ENCODE results near the gene ZNF222. TPM values are rescaled to one million over a fixed set of nuclear protein-coding genes. Genes with fewer than 3 reads are reported as not detected.

The ZNF222 gene
- total RNA-seq, 3 donors from 2014 or later (not counting 1 experiment from before 2014, with no cell fraction given): 5.6 to 7.6 (median 5.7) TPM

DNA sequence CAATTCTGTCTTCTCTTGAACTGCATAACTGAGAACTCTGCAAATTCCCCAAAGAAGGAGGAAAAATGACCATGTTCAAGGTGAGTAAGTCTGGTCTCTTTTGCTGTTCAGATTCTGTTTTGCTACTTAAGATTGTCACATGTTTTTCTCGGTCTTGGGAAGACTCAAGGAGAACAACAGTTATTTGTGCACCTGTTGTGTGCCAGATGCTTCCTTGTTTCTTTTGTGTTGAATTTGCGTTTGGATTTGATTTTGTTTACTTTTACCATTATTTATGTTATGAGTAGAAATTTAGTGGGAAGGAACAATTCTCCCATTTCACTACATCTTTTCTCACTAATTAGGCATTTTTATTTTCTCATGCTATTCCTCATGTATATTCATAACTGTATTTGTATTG lies 51.1 kb downstream of the ZNF222 start:
- no peak for DNase-seq
- Histone ChIP-seq H3K27ac (ENCODE audit: low read length) (no peak overlapping the region), H3K9me3 (ENCODE audit: control insufficient read depth, insufficient read depth, low read length) (peaks cover under 1% of the 10 kb centered on the region), H3K4me1 (ENCODE audit: control insufficient read depth, insufficient read depth, low read length) (peaks cover 16% of the 10 kb centered on the region), H3K27me3 (ENCODE audit: control insufficient read depth, insufficient read depth, low read length) (no peaks in the 10 kb centered on the region), H3K36me3 (ENCODE audit: control insufficient read depth, insufficient read depth, low read length) (peaks cover 4% of the 10 kb centered on the region), H3K4me3 (ENCODE audit: low read length) (no peak overlapping the region)
- H3K36me3 Mint-ChIP-seq: no peaks in the 10 kb centered on the region
- WGBS (ENCODE audit: insufficient coverage): 92% methylated on average over 1 of the region's 2 CpGs
- H3K27me3 Mint-ChIP-seq (ENCODE audit: low read depth in 2 of 2): no peaks in the 10 kb centered on the region
- peaks cover 19 to 20% of the 10 kb centered on the region in 2 donors for H3K4me1 Mint-ChIP-seq
- no peak overlapping the region for H3K4me3 Mint-ChIP-seq
- intact Hi-C loops (cut with micrococcal nuclease): no loop called here
- TF ChIP-seq, protein P1, sequence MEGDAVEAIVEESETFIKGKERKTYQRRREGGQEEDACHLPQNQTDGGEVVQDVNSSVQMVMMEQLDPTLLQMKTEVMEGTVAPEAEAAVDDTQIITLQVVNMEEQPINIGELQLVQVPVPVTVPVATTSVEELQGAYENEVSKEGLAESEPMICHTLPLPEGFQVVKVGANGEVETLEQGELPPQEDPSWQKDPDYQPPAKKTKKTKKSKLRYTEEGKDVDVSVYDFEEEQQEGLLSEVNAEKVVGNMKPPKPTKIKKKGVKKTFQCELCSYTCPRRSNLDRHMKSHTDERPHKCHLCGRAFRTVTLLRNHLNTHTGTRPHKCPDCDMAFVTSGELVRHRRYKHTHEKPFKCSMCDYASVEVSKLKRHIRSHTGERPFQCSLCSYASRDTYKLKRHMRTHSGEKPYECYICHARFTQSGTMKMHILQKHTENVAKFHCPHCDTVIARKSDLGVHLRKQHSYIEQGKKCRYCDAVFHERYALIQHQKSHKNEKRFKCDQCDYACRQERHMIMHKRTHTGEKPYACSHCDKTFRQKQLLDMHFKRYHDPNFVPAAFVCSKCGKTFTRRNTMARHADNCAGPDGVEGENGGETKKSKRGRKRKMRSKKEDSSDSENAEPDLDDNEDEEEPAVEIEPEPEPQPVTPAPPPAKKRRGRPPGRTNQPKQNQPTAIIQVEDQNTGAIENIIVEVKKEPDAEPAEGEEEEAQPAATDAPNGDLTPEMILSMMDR (IDR thresholded peaks at IDR 0.05): no peak
- H3K9me3 Mint-ChIP-seq: peaks cover 2 to 4% of the 10 kb centered on the region in 2 donors
- ATAC-seq: no peak
- no peak overlapping the region for H3K27ac Mint-ChIP-seq

Other genes with a start within 250 kb of the ZNF222 start
- 1 to 10 TPM in 2 of 3 donors, under 1 TPM in 1; 0.72 to 7.1 (median 1.4) TPM for gene KCNN4, start 244.4 kb upstream of the ZNF222 start, total RNA-seq
- gene LYPD5, start 222.9 kb upstream of the ZNF222 start, total RNA-seq: not detected
- gene ZNF283, start 198.1 kb upstream of the ZNF222 start, total RNA-seq: 1 to 10 TPM; 4.1 to 8.0 (median 7.1) TPM
- 1 to 10 TPM; 1.3 to 3.1 (median 1.4) TPM for gene ZNF404, start 141.4 kb upstream of the ZNF222 start, total RNA-seq
- 10 to 100 TPM; 10.6 to 24.3 (median 14.5) TPM for gene ZNF45, start 90.1 kb upstream of the ZNF222 start, total RNA-seq
- gene ZNF221, start 74.2 kb upstream of the ZNF222 start, total RNA-seq: 1 to 10 TPM; 1.9 to 2.7 (median 2.2) TPM
- 1 to 10 TPM; 5.1 to 8.5 (median 6.5) TPM for gene ZNF155, start 41.2 kb upstream of the ZNF222 start, total RNA-seq
- gene ZNF230, start 22.4 kb upstream of the ZNF222 start, total RNA-seq: 1 to 10 TPM; 2.3 to 6.3 (median 3.4) TPM
- 1 to 10 TPM in 2 of 3 donors, under 1 TPM in 1; 0.94 to 3.3 (median 2.9) TPM for gene ZNF223, start 26.7 kb downstream of the ZNF222 start, total RNA-seq
- gene ZNF284, start 46.8 kb downstream of the ZNF222 start, total RNA-seq: 1 to 10 TPM; 3.2 to 4.6 (median 3.8) TPM
- gene ZNF224, start 69.0 kb downstream of the ZNF222 start, total RNA-seq: 10 to 100 TPM; 52.2 to 57.6 (median 56.0) TPM
- gene ZNF225, start 88.0 kb downstream of the ZNF222 start, total RNA-seq: 1 to 10 TPM; 1.5 to 3.6 (median 3.0) TPM
- 1 to 10 TPM; 3.9 to 7.5 (median 5.5) TPM for gene ZNF234, start 116.2 kb downstream of the ZNF222 start, total RNA-seq
- gene ZNF226, start 139.7 kb downstream of the ZNF222 start, total RNA-seq: 10 to 100 TPM; 11.1 to 16.0 (median 15.0) TPM
- gene ZNF227, start 187.2 kb downstream of the ZNF222 start, total RNA-seq: 10 to 100 TPM; 21.0 to 32.3 (median 23.4) TPM
- under 1 TPM; 0.14 to 0.39 (median 0.20) TPM for gene ZNF233, start 234.5 kb downstream of the ZNF222 start, total RNA-seq

Measured in natural killer cell (primary cell).